ENCODE measurements around the gene EFNA5. TPM values are rescaled to one million over a fixed set of nuclear protein-coding genes. Genes with fewer than 3 reads are reported as not detected.

Gene EFNA5
- total and polyA plus RNA-seq, 4 donors, result 4.2 to 11.8 (median 8.3) TPM

DNA sequence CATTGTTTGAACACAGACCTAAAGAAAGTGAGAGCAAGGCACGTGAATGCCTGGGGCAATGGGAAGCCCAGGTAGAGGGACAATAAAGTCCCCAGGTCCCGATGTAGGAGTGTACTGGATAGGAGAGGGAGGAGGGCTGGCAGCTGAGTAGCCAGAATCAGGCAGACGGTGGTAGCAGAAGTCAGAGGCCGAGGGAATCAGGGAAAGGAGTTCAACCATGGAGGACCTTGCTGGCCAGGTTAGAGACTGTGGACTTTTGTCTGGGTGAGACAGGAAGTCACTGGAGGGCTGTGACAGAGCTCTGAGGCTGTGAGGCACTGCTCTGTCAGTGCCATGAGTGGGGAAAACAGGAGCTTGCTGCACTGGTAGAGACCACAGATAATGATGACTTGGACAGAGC, 248.2 kb downstream of the EFNA5 start:
- Histone ChIP-seq H3K9me3 (ENCODE audit: control insufficient read depth, low read length) (no peaks in the 10 kb centered on the region), H3K4me1 (ENCODE audit: control insufficient read depth in 1 of 2, insufficient read depth in 2 of 2, low read length in 2 of 2) (peaks cover 2 to 3% of the 10 kb centered on the region in 2 donors), H3K27ac (ENCODE audit: low read depth in 1 of 2, low read length in 2 of 2) (no peak overlapping the region), H3K36me3 (ENCODE audit: control insufficient read depth in 1 of 2, insufficient read depth in 2 of 2, low read length in 1 of 2) (no peaks in the 10 kb centered on the region), H3K27me3 (ENCODE audit: control insufficient read depth in 1 of 2, insufficient read depth in 2 of 2, low read length in 1 of 2) (no peaks in the 10 kb centered on the region), H3K4me3 (ENCODE audit: low read length in 2 of 2) (no peak overlapping the region)
- DNase-seq (no peak), ATAC-seq (ENCODE audit: low FRiP score) (peak; percentile 31)
- WGBS, 2 donors, result 80 to 83% methylated on average over 4 of the region's 4 CpGs
- intact Hi-C loops (cut with DNase I), result loop anchor here (10.0 kb wide), 3 partner anchors 122 to 252 kb away; partner anchors contain the start of gene EFNA5 (in 2 of the 2)

- peaks cover 0 to 3% of the 10 kb centered on the region in 2 donors for H3K4me1 ChIP-seq (ENCODE audit: control insufficient read depth in 1 of 2, insufficient read depth in 2 of 2, low read length in 2 of 2)
- H3K4me3 ChIP-seq (ENCODE audit: low read length in 2 of 2), result no peak overlapping the region
- intact Hi-C loops (cut with DNase I), result no loop called here
- H3K27me3 ChIP-seq (ENCODE audit: control insufficient read depth in 1 of 2, insufficient read depth in 2 of 2, low read length in 1 of 2), result no peaks in the 10 kb centered on the region
- WGBS, 2 donors, result 53 to 85% methylated on average over 3 of the region's 3 CpGs
- no peaks in the 10 kb centered on the region for H3K9me3 ChIP-seq (ENCODE audit: control insufficient read depth, low read length)
- no peak for ATAC-seq (ENCODE audit: low FRiP score)
- DNase-seq, result no peak
- no peaks in the 10 kb centered on the region for H3K36me3 ChIP-seq (ENCODE audit: control insufficient read depth in 1 of 2, insufficient read depth in 2 of 2, low read length in 1 of 2)
- no peak overlapping the region for H3K27ac ChIP-seq (ENCODE audit: low read depth in 1 of 2, low read length in 2 of 2)
Observed at GRCh38 chr5:107419498-107419897, 251.2 kb downstream of the EFNA5 start.

DNA sequence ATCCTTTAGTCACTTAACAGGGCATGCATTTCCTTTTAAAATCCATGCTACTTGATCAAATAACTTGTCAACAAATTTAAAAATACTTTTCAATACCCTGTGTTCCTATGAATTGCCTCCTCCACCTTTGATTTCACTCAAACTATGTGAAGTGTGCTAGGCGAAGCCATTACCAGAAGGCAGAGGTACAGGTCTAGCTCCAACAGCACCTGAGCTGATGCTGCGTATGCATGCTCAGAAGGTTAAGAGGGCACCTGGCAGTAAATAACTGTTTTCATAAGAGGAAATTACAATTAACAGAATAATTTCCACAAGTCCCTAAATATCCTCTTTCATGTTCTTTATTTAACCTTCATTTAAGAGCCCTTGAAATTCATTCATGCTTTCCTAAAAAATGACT, 251.8 kb downstream of the EFNA5 start:
- H3K4me3 ChIP-seq (ENCODE audit: low read length in 2 of 2), result no peak overlapping the region
- no peaks in the 10 kb centered on the region for H3K27me3 ChIP-seq (ENCODE audit: control insufficient read depth in 1 of 2, insufficient read depth in 2 of 2, low read length in 1 of 2)
- WGBS, 2 donors, result 100% methylated on average over 2 of the region's 2 CpGs
- H3K9me3 ChIP-seq (ENCODE audit: control insufficient read depth, low read length), result no peaks in the 10 kb centered on the region
- H3K4me1 ChIP-seq (ENCODE audit: control insufficient read depth in 1 of 2, insufficient read depth in 2 of 2, low read length in 2 of 2), result peaks cover 0 to 3% of the 10 kb centered on the region in 2 donors
- H3K27ac ChIP-seq (ENCODE audit: low read depth in 1 of 2, low read length in 2 of 2), result no peak overlapping the region
- no peaks in the 10 kb centered on the region for H3K36me3 ChIP-seq (ENCODE audit: control insufficient read depth in 1 of 2, insufficient read depth in 2 of 2, low read length in 1 of 2)
- ATAC-seq (ENCODE audit: low FRiP score) (no peak), DNase-seq (no peak)
- intact Hi-C loops (cut with DNase I), result no loop called here

DNA sequence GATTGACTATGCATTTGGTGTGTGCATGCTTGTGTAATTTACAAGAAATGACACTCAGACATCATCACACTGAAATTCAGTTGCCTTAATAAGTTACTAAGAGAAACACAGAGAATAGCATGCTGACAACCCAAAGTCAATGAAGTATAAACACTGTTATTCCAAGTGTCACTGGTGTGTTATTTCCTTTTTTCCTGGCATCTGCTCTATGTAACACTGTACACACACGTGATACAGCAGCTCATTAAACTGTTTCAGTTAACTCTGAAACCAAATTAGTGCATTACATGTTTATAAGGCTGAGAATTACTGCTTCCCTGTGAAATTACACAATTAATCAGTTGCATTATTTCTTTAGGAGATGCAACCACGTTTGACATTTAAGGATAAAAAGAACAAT, 252.7 kb downstream of the EFNA5 start:
- 45 to 59% methylated on average over 2 of the region's 2 CpGs for WGBS, 2 donors

DNA sequence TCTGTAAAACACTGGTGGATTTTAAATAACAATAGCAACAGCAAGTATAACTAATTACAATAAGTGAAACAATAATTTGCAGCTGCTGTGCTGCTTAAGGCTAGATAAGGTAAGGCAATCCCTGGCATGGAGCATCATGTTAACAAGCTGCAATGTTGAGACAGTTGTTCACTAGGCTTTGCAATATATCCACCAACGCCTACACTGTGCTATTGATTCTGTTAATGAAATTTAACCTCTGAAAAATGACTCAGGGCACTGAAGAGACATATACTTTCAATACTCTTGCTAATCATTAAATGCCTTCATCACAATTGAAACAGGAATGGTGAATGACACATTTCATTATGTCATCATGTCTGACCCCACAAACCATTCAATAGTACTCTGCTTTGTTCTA, 255.0 kb downstream of the EFNA5 start:
- 97 to 98% methylated on average over 1 of the region's 1 CpG for WGBS, 2 donors
- no peak for ATAC-seq (ENCODE audit: low FRiP score)
- no peaks in the 10 kb centered on the region for H3K9me3 ChIP-seq (ENCODE audit: control insufficient read depth, low read length)

More for the DNA sequence above, 252.7 kb downstream of the EFNA5 start:
- intact Hi-C loops (cut with DNase I), result no loop called here
- Histone ChIP-seq H3K27me3 (ENCODE audit: control insufficient read depth in 1 of 2, insufficient read depth in 2 of 2, low read length in 1 of 2) (no peaks in the 10 kb centered on the region), H3K27ac (ENCODE audit: low read depth in 1 of 2, low read length in 2 of 2) (no peak overlapping the region), H3K4me1 (ENCODE audit: control insufficient read depth in 1 of 2, insufficient read depth in 2 of 2, low read length in 2 of 2) (peaks cover 0 to 3% of the 10 kb centered on the region in 2 donors), H3K9me3 (ENCODE audit: control insufficient read depth, low read length) (no peaks in the 10 kb centered on the region), H3K4me3 (ENCODE audit: low read length in 2 of 2) (no peak overlapping the region), H3K36me3 (ENCODE audit: control insufficient read depth in 1 of 2, insufficient read depth in 2 of 2, low read length in 1 of 2) (no peaks in the 10 kb centered on the region)
- no peak for ATAC-seq (ENCODE audit: low FRiP score)
- no peak for DNase-seq

DNA sequence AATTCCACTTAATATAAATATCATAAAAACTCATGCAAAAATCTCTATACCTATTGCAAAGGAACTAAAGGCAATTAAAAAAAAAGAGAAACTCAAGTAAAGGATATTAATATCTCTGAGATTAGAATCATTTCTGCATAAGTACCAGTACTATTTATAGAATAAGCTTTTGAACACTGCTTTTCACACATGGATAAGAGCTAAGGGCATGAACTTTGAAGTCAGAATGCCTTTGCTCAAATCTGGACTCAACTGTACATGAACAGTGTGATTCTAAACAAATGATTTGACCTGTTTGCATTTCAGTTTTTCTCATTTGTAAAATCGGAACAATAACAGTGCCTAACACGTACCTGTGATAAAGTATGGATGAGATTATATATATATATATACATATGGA, 255.9 kb downstream of the EFNA5 start:
- Histone ChIP-seq H3K9me3 (ENCODE audit: control insufficient read depth, low read length) (no peaks in the 10 kb centered on the region), H3K27ac (ENCODE audit: low read depth in 1 of 2, low read length in 2 of 2) (no peak overlapping the region), H3K36me3 (ENCODE audit: control insufficient read depth in 1 of 2, insufficient read depth in 2 of 2, low read length in 1 of 2) (no peaks in the 10 kb centered on the region), H3K27me3 (ENCODE audit: control insufficient read depth in 1 of 2, insufficient read depth in 2 of 2, low read length in 1 of 2) (no peaks in the 10 kb centered on the region), H3K4me1 (ENCODE audit: control insufficient read depth in 1 of 2, insufficient read depth in 2 of 2, low read length in 2 of 2) (peaks cover 0 to 1% of the 10 kb centered on the region in 2 donors), H3K4me3 (ENCODE audit: low read length in 2 of 2) (no peak overlapping the region)
- 63 to 75% methylated on average over 2 of the region's 2 CpGs for WGBS, 2 donors
- intact Hi-C loops (cut with DNase I), result no loop called here
- DNase-seq (no peak), ATAC-seq (ENCODE audit: low FRiP score) (no peak)

More for the DNA sequence above, 255.0 kb downstream of the EFNA5 start:
- Histone ChIP-seq H3K4me1 (ENCODE audit: control insufficient read depth in 1 of 2, insufficient read depth in 2 of 2, low read length in 2 of 2) (peaks cover 0 to 1% of the 10 kb centered on the region in 2 donors), H3K27me3 (ENCODE audit: control insufficient read depth in 1 of 2, insufficient read depth in 2 of 2, low read length in 1 of 2) (no peaks in the 10 kb centered on the region), H3K36me3 (ENCODE audit: control insufficient read depth in 1 of 2, insufficient read depth in 2 of 2, low read length in 1 of 2) (no peaks in the 10 kb centered on the region), H3K4me3 (ENCODE audit: low read length in 2 of 2) (no peak overlapping the region), H3K27ac (ENCODE audit: low read depth in 1 of 2, low read length in 2 of 2) (no peak overlapping the region)
- intact Hi-C loops (cut with DNase I), result no loop called here
- no peak for DNase-seq

DNA sequence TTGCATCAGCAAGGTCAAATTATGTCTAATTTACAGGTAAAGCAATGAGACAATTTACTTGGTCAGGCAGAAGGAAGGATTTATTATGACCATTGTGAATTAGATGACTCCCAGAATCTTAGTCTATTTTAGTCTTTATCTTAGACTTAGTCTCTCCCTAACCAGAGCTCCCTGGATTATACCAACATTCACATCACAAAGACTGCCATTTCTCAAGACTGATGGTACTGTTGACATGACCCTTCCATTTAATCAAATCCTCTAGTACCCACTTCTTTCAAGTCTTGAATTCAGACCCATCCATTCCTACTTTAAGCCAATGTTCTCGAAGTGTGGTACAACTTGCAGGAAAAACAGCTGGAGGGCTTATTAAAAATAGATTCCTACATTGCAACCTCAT, 257.0 kb downstream of the EFNA5 start:
- no peak overlapping the region for H3K27ac ChIP-seq (ENCODE audit: low read depth in 1 of 2, low read length in 2 of 2)

GRCh38 chr5:107408564-107408963, 262.2 kb downstream of the EFNA5 start:
- H3K4me1 ChIP-seq (ENCODE audit: control insufficient read depth in 1 of 2, insufficient read depth in 2 of 2, low read length in 2 of 2), result no peaks in the 10 kb centered on the region
- no peaks in the 10 kb centered on the region for H3K27me3 ChIP-seq (ENCODE audit: control insufficient read depth in 1 of 2, insufficient read depth in 2 of 2, low read length in 1 of 2)
- 63 to 66% methylated on average over 2 of the region's 2 CpGs for WGBS, 2 donors
- intact Hi-C loops (cut with DNase I), result no loop called here
- ATAC-seq (ENCODE audit: low FRiP score), result no peak
- no peaks in the 10 kb centered on the region for H3K36me3 ChIP-seq (ENCODE audit: control insufficient read depth in 1 of 2, insufficient read depth in 2 of 2, low read length in 1 of 2)
- H3K27ac ChIP-seq (ENCODE audit: low read depth in 1 of 2, low read length in 2 of 2), result no peak overlapping the region
- no peaks in the 10 kb centered on the region for H3K9me3 ChIP-seq (ENCODE audit: control insufficient read depth, low read length)
- no peak overlapping the region for H3K4me3 ChIP-seq (ENCODE audit: low read length in 2 of 2)
- no peak for DNase-seq

More for the DNA sequence above, 257.0 kb downstream of the EFNA5 start:
- Histone ChIP-seq H3K4me1 (ENCODE audit: control insufficient read depth in 1 of 2, insufficient read depth in 2 of 2, low read length in 2 of 2) (no peaks in the 10 kb centered on the region), H3K36me3 (ENCODE audit: control insufficient read depth in 1 of 2, insufficient read depth in 2 of 2, low read length in 1 of 2) (no peaks in the 10 kb centered on the region), H3K4me3 (ENCODE audit: low read length in 2 of 2) (no peak overlapping the region), H3K27me3 (ENCODE audit: control insufficient read depth in 1 of 2, insufficient read depth in 2 of 2, low read length in 1 of 2) (no peaks in the 10 kb centered on the region), H3K9me3 (ENCODE audit: control insufficient read depth, low read length) (no peaks in the 10 kb centered on the region)
- intact Hi-C loops (cut with DNase I), result no loop called here
- ATAC-seq (ENCODE audit: low FRiP score), result no peak
- WGBS, 2 donors, result 86 to 87% methylated on average over 1 of the region's 1 CpG
- no peak for DNase-seq

DNA sequence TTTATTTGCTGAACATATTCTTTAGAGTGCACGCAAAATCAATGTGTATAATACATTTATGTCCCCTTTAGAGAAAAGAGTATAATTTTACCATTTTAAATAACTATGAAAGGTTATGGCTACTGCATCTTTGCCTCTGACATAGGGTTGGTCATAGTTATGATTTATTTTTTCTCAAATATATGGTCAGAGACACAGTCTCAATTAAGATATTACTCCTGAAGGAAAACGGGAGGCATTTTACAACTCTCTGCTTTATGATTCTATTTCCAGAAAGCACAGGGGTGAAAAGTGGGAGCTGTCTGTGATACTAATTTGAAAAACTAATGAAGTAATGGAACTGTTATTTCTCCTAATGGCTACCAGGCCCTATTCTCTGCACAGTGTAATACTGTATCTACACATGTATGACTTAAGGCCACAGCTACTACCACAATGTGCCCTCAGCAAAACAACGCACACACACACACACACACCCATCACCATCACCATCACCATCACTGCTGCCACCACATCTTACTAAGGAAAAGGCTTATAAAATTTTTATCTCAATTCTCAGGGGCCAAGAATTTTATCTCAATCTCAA, 262.9 kb downstream of the EFNA5 start:
- no peak overlapping the region for H3K4me3 ChIP-seq (ENCODE audit: low read length in 2 of 2)
- H3K27ac ChIP-seq (ENCODE audit: low read depth in 1 of 2, low read length in 2 of 2), result no peak overlapping the region
- H3K9me3 ChIP-seq (ENCODE audit: control insufficient read depth, low read length), result no peaks in the 10 kb centered on the region
- no peaks in the 10 kb centered on the region for H3K36me3 ChIP-seq (ENCODE audit: control insufficient read depth in 1 of 2, insufficient read depth in 2 of 2, low read length in 1 of 2)
- ATAC-seq (ENCODE audit: low FRiP score) (no peak), DNase-seq (no peak)
- intact Hi-C loops (cut with DNase I), result no loop called here
- H3K27me3 ChIP-seq (ENCODE audit: control insufficient read depth in 1 of 2, insufficient read depth in 2 of 2, low read length in 1 of 2), result no peaks in the 10 kb centered on the region
- no peaks in the 10 kb centered on the region for H3K4me1 ChIP-seq (ENCODE audit: control insufficient read depth in 1 of 2, insufficient read depth in 2 of 2, low read length in 2 of 2)
- 62 to 92% methylated on average over 3 of the region's 3 CpGs for WGBS, 2 donors

All from aorta (tissue), 5 donors.